Right atrium auricular region (tissue), 2 donors: ENCODE results near the gene TNNT1. TPM values are rescaled to one million over a fixed set of nuclear protein-coding genes. Genes with fewer than 3 reads are reported as not detected.
"Not testable (repeated sequence)": the region's sequence is repeated elsewhere in the genome, so short reads cannot be mapped to it uniquely, and the experiment has no call there.

Experiments used
- DNase-seq: peaks from one replicate; pipeline ENCODE4 v3.0.0-alpha.2; 2019; ENCODE audit warnings: low spot score
- H3K27ac ChIP-seq, 2 donors: fragments of 200-600 bp; sonication (generic); 1 replicate in 1 of 2; 2 replicates in 1 of 2; pipeline ENCODE4 v1.5.1; 2016 to 2019
- H3K27me3 ChIP-seq, 2 donors: fragments of 200-600 bp; sonication (generic); one replicate each; pipeline versions ENCODE4 v1.5.1 to v1.6.0; 2017 to 2019
- H3K36me3 ChIP-seq: fragments of 200-600 bp; sonication (generic); one replicate; pipeline ENCODE4 v1.5.1; 2016
- H3K4me1 ChIP-seq, 2 donors: fragments of 200-600 bp; sonication (generic); one replicate each; pipeline versions ENCODE4 v1.5.1 to v1.6.0; 2017 to 2019
- H3K4me3 ChIP-seq, 2 donors: fragments of 200-600 bp; sonication (generic); 1 replicate in 1 of 2; 2 replicates in 1 of 2; pipeline ENCODE4 v1.5.1; 2017 to 2019; ENCODE audit warnings: mild to moderate bottlenecking in 1 of 2, moderate library complexity in 1 of 2
- H3K9me3 ChIP-seq, 2 donors: fragments of 200-600 bp; sonication (generic); one replicate each; pipeline ENCODE4 v1.5.1; 2019
- total RNA-seq, 2 donors: library from RNA; depleted of rRNA; stranded (reverse); fragments of >200 nt; gene quantifications; one replicate each; pipeline ENCODE4 v1.1.0, GENCODE V29; 2016
- TF ChIP-seq, protein P1 (sequence below), 2 donors: fragments of 200-600 bp; sonication (generic); IDR thresholded peaks; one replicate each; pipeline ENCODE4 v1.5.1; 2019; ENCODE audit warnings: antibody characterized with exemption in 2 of 2

TNNT1 gene
- total RNA-seq, 2 donors from 2014 or later = 6.8 to 46.5 TPM

GRCh38 chr19:55158423-55158822 is 9.4 kb upstream of the TNNT1 start:
- H3K27ac ChIP-seq = peak overlapping the region; percentile 87 to 96
- H3K36me3 ChIP-seq = peaks cover 20% of the 10 kb centered on the region
- no peak for DNase-seq
- H3K4me3 ChIP-seq = no peak overlapping the region
- peaks cover 0 to 60% of the 10 kb centered on the region in 2 donors for H3K4me1 ChIP-seq
- peaks cover 0 to 13% of the 10 kb centered on the region in 2 donors for H3K27me3 ChIP-seq
- no peaks in the 10 kb centered on the region for H3K9me3 ChIP-seq
- TF ChIP-seq, protein P1, sequence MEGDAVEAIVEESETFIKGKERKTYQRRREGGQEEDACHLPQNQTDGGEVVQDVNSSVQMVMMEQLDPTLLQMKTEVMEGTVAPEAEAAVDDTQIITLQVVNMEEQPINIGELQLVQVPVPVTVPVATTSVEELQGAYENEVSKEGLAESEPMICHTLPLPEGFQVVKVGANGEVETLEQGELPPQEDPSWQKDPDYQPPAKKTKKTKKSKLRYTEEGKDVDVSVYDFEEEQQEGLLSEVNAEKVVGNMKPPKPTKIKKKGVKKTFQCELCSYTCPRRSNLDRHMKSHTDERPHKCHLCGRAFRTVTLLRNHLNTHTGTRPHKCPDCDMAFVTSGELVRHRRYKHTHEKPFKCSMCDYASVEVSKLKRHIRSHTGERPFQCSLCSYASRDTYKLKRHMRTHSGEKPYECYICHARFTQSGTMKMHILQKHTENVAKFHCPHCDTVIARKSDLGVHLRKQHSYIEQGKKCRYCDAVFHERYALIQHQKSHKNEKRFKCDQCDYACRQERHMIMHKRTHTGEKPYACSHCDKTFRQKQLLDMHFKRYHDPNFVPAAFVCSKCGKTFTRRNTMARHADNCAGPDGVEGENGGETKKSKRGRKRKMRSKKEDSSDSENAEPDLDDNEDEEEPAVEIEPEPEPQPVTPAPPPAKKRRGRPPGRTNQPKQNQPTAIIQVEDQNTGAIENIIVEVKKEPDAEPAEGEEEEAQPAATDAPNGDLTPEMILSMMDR (IDR thresholded peaks at IDR 0.05) = no peak

GRCh38 chr19:55157064-55157908 is 8.3 kb upstream of the TNNT1 start, which contains the start of gene TNNI3:
Gene TNNI3 (minus strand): TSS chr19:55157732. CDS start chr19:55157589, 143 bp downstream.
- Histone ChIP-seq H3K27ac (peak within 1 kb of the TSS; percentile 87 to 96), H3K4me3 (peak within 1 kb of the TSS; percentile 64), H3K36me3 (peaks cover 30% of the 10 kb centered on the region), H3K27me3 (peaks cover 0 to 8% of the 10 kb centered on the region in 2 donors), H3K4me1 (peaks cover 0 to 72% of the 10 kb centered on the region in 2 donors), H3K9me3 (no peaks in the 10 kb centered on the region)
- no peak for DNase-seq
- TF ChIP-seq, protein P1 (IDR thresholded peaks at IDR 0.05) = no peak

DNA sequence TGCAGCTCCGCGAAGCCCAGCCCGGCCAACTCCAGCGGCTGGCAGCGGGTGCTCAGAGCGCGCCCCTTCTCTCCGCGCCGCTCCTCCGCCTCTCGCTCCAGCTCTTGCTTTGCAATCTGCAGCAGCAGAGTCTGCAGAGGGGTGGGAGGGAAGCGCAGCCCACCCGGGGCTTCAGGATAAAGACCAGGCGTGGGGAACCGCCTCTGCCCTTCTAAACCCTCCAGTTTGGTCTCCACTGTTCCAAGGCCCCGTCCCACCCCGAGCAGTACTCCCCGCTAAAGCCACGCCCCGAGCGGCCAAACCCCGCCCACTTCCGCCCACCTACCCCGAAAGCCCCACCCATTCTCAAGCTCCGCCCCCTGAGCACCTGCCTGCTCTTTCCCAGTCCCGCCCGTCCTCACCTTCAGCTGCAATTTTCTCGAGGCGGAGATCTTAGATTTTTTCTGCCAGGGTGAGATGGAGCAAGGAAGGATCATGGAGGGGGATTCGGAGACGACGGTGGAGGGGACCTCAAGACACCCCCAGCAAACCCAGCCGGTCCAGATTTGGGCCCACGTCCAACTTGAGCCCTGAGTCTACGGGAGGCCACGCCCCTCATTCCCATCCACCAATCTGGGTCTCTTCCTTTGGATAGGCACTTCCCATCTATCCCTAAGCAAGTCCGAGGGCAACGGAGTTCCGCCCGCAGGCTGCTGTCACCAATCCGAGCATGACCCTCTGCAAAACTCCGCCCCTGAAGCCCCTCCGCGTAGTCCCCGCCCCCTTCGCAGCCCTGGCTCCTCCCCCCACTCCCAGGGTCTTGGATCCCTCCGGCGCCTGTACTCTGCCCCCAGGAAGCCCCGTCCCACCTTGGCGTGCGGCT is 7.4 kb upstream of the TNNT1 start:
- Histone ChIP-seq H3K4me1 (peaks cover 0 to 80% of the 10 kb centered on the region in 2 donors), H3K27me3 (no peaks in the 10 kb centered on the region)

GRCh38 chr19:55155784-55156183 is 6.8 kb upstream of the TNNT1 start:
- not testable (repeated sequence) for DNase-seq, H3K27me3 ChIP-seq, H3K9me3 ChIP-seq
- Histone ChIP-seq H3K27ac (peak overlapping the region in 1 of 2 donors; percentile 18), H3K4me1 (peaks cover 0 to 79% of the 10 kb centered on the region in 2 donors), H3K4me3 (peak overlapping the region; percentile 64), H3K36me3 (peaks cover 41% of the 10 kb centered on the region)

More for the DNA sequence above, 7.4 kb upstream of the TNNT1 start:
- peak overlapping the region; percentile 87 to 96 for H3K27ac ChIP-seq
- peak overlapping the region; percentile 64 for H3K4me3 ChIP-seq
- peak; percentile 63 for DNase-seq
- H3K9me3 ChIP-seq = no peaks in the 10 kb centered on the region
- peaks cover 34% of the 10 kb centered on the region for H3K36me3 ChIP-seq
- TF ChIP-seq, protein P1 (IDR thresholded peaks at IDR 0.05) = no peak

- no peak overlapping the region for H3K27ac ChIP-seq
Observed at GRCh38 chr19:55153652-55154264, 4.8 kb upstream of the TNNT1 start.

More at GRCh38 chr19:55153652-55154264, 4.8 kb upstream of the TNNT1 start:
- TF ChIP-seq, protein P1 (IDR thresholded peaks at IDR 0.05) = no peak
- H3K36me3 ChIP-seq = peaks cover 45% of the 10 kb centered on the region
- peaks cover 0 to 68% of the 10 kb centered on the region in 2 donors for H3K4me1 ChIP-seq
- H3K4me3 ChIP-seq = peak overlapping the region in 1 of 2 donors; percentile 64
- H3K9me3 ChIP-seq = no peaks in the 10 kb centered on the region
- DNase-seq = no peak
- no peaks in the 10 kb centered on the region for H3K27me3 ChIP-seq
